SIG-M5 treated with dmso at 0.1 percent for 504 hours (cell line): ENCODE data around the gene SEMA6A.

Source experiments
- DNase-seq: peaks from one replicate; lab custom pipeline; 2025; ENCODE audit not compliant: unreplicated experiment; lab: John Stamatoyannopoulos, UW

Gene SEMA6A

DNA sequence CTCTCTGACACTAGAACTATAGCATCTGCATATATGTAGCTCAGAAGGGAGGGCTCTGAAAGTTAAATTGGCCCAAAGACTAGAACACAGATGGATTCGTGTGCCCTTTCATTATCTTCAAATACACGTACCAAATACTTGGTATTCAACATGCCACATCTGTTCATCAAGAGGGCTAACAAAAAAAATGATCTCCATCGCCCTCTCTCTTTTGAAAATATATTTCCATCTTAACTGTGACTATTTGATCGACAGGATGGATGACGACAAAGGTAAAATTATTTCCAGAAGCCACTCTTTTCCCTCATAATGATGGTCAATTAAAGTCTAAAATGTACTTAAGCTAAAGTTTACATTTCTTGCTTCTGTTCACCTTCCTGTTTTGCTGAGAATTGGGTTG lies 77.0 kb downstream of the SEMA6A start:
- DNase-seq, result no peak

- DNase-seq, result no peak
Observed at GRCh38 chr5:116495786-116496357, 78.8 kb downstream of the SEMA6A start.

DNA sequence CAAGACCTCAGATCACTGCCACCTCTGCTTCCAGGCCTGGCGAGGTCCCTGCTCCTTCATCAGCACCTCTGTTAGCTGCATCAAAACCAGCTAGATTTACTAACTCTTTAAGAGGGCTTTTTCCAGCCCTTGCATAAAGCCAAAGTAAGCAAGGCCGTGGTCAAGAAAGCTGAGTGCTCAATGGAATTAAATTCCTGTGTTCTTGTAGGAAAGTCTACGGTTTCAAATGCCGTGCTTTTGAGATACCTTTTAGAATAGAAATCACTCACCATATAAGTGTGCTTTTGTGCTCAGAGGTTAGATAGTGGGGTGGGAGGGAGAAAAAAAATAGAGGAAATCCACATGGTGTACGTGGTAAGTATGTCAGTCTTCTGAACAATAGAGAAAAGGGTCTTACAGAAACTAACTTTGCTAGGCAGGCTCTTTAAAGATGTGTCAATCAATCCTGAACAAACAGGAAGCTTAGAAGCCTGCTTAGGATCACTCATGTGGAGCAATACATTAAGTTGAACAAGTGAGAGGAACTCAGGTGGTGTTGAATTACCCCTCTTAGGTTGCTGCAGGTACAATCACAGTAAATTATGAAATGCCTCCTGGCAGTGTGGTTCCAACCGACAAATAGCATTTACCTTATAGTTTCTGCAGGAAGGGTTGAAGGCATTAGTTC lies 79.7 kb downstream of the SEMA6A start:
- no peak for DNase-seq

DNA sequence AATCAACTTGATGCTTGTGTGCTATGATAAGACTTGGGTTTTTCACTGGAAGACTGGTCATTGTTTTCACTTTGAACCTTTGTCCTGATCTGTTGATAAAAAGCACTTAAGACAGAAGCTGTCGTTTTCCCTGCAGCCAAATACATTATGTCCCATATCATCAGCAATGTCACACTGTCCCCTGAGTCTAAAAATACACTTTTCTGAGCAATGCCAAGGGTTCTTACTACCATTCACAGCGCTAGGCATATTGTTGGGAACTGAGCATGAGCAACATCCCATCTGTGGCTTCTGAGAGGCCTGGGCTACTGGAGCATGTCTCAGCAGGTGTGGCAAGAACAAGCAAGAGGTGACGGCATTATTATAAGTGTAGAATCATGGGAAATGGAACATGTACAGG lies 81.8 kb downstream of the SEMA6A start:
- DNase-seq, result no peak

DNA sequence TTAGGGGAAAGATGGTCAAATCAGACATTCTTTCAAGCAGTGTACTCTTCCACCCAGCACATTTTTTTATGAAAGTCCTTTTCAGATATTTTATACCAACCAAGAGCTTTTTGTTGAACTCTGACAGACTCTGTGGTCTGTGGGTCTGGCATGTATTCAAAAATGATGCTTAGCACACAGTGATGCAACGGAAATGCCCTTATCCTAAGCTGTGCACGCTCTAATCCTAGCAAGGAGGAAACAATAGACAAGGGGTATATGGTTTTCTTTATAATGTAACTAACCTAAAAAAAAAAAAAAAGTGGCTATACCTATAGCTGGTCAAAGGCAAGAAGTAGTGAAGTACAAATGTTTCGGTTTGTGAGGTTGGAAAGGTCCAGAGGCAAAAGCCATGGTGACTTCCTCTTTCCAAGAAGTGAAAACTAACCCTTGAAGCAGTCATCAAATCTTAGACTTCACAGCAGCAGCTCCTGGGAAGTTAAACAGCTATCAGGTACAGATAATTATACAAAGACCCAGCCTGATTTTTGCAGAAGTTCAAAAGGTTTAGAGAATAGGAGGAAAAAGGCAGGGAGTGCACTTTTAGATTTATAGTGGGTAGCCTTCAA lies 82.5 kb downstream of the SEMA6A start:
- DNase-seq, result peak; percentile 67

DNA sequence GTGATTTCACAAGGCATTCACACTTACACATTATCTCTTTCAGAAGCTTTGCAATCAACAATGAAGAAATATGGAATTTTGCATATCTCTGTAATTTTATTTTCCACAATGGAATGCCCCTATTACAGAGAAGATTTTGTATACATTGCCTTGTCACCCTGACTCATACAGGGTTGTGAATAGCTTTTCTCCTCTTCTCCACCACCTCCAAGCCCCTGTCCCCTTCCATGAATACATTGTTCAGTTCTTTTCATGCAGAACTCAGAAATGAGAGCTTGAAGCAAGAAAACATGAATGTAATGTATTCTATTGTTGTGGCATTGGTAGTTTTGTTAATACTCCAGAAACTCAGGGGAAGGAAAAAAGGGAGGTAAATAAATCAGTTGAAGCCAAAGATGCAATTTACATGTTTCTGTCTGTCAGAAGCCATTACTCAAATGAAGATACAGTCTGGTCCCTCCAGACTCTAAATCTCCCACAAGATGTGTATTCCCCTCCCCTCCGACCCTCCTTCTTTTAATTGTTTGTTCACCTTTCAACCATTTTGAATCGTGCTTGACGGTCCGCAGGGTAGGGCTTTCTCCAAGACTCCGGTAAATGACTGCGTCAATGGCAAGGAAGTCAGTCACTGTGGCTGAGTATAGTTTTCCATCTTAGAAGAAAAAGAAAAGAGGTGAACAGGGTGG lies 86.1 kb downstream of the SEMA6A start:
- no peak for DNase-seq

DNA sequence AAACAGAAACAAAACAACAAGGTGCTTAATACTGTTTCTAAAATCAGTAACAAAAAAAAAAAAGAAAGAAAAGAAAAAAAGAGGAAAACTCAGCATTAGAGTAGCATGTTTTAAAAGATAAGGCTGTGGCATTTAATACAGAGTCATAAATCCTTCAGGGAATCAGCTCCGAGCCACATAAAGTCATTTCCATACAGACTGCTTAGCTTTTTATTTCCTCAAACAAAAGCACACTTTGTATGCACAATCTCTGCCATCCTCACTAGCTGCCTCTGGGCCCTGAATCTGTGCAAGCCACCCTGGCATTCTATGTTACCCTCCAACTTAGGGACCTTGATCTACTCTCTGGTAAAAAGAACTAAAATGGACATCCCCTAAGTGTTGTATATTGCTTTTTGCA lies 87.6 kb downstream of the SEMA6A start:
- no peak for DNase-seq

DNA sequence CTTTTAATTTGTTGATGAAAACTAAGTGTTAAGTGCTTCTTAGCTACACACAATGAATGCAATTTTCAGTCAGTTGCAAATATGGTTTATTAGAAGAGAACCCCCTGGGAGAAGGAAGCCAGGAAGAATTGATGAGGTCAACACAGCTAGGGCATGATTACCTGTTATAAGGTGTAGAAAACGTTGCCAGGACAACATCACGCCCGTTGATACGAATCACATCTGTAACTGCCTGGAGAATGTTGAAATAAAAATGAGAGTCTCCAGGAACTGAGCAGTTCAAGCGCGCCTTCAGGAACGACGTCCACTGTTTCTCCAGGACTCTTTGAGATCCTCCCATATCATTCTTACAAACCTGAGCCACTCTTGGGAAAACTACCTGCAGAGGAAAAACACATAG lies 88.0 kb downstream of the SEMA6A start:
- DNase-seq, result no peak

- no peak for DNase-seq
Observed at GRCh38 chr5:116484645-116485044, 90.0 kb downstream of the SEMA6A start.

DNA sequence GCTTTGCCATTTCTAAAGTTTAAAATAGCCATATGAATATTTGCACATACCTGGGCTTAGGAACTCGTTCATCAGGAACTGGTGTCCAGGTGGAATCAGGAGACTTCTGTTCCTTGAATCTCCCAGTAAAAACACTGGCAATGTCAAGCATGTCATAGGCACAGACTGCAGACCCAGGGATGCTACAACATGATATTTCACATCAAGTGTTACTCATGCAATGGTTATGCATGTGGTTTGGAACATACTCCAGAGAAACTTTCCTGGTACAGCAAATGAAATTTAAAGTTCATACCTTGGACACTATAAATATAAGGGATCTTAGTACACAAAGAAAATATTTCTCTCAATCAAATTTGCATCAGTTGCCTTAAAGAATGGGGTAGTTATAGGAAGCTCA lies 92.2 kb downstream of the SEMA6A start:
- DNase-seq, result no peak

GRCh38 chr5:116480894-116481510 lies 93.6 kb downstream of the SEMA6A start:
- no peak for DNase-seq

DNA sequence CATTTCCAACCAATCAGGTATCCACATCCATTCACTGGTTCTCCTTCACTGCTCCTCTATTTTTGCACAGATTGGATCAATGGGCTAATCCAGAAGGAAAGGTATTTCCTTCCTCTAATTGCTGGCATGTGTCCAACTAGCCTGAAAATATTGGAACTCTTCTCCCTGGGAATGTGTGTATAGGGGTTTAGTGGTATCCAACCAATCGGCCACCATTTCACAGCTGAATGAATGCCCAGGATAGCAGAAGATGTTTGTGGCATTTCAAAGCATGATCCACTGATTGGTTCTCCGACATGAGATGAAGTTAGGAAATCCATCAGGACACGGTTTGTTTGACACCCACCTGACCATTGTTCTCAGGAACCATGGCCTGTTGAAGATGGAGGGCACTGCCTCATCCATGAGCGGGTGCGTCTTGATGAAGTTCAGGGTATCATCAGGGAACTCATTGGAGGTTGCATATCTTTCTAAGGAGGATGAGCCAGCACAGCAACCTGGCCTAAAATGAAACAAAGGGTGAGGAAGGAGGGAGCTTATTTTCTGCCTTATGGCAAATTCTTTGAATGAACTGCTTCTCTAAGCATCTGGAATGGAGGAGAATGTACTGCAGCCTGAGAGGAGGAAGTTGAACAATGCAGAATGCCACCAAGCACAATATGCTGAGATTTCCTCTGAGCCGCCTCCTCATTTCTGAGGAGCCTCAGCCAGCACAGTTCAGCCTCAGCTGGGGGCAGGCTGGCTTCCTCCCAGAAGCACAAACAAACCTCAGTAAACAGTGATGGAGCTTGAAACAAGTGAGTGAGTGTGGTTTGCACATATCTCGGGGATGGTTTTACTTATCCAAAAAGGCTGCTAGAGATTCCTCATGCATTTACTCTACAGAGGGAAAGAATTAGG lies 94.6 kb downstream of the SEMA6A start:
- DNase-seq, result no peak

GRCh38 chr5:116478491-116478890 lies 96.1 kb downstream of the SEMA6A start:
- no peak for DNase-seq

DNA sequence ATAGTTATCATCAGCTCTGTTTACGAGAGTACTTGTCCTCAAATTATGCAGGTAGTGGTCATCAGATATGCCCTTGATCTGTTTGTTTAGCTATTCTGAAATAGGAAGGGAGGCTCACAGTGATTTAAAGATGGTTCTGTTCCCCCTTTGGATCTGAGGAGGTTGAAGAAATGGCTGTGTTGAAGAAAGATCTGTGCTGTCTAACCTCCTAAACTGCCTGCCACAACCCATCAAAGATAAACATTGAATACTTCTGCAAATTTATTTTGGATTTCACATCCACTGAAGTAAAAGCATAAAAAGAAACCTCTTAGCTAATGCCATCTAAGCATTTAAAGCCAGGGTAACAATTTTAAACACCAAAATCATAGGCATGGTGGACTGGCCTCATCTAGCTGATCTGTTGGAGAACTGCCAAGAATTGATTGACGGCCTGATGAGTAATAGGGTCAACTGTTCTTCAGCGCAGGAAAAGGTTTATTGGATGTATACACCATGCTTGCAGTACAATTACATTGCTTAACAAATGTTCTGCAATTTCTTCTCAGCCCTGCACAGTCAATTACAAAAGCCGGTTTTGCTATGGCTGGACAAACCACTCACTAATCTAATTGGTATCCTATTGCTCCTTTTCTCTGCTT lies 97.6 kb downstream of the SEMA6A start:
- DNase-seq, result no peak

DNA sequence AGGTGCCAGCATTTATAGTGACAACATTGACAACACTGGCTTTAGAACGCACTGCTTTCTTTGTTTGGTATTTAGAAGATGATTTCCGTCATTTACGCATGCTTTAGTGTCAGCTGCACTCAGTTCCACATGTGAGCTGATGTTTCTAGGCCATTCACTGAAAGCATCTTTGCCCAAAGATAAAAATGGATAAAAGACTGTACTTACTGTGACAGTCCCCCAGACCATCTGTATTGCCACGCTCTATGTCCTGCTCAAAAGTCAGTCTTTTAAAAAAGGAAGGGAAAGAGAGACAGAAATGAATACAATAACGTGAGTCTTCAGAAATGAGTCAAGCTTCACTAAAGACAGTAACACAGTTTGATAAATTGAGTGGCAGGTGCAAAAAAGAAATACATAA lies 99.3 kb downstream of the SEMA6A start:
- DNase-seq, result no peak

- no peak for DNase-seq
Observed at GRCh38 chr5:116473706-116474105, 100.9 kb downstream of the SEMA6A start.

DNA sequence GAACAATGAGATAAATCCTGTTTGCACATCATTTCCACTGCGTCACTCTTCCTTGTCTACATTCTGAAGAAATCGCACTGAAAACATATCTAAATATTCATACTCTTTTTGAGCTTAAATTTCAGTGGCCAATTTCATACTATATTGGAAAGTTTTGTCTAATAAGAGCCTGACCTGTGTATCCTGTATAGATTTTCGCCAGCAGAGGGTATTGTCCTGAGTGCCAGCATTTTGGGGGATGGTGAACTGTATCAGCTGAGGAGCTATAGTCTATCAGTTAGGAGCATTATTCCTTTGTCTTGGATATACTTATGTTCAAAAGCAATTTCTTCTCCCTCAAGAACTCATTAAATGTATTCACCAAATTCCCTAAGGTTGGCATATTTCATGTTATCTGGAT lies 102.3 kb downstream of the SEMA6A start:
- DNase-seq, result no peak

DNA sequence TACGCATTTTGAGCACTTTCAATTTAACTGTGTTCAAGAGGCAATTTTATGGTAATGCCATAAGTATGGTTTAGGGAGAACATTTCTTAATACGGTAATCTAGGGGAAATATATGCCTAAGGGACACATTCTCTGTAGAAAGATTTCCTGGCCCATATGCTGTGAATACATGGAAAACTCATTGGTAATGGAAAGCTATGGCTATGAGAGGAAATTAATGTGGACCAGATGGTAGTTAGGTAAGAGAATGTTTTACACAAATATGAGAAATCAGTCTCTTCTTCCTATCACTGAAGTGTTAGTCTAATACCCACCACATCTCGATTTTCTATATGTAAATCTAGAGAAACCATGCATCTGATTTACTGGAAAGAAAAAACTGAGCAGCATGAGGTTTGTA lies 105.0 kb downstream of the SEMA6A start:
- no peak for DNase-seq

- no peak for DNase-seq
Observed at GRCh38 chr5:116468583-116468982, 106.0 kb downstream of the SEMA6A start.

GRCh38 chr5:116467465-116467843 lies 107.2 kb downstream of the SEMA6A start:
- DNase-seq, result no peak
